GM18858 (cell line): ENCODE results near the gene TMEM52B.

Source experiments
- ATAC-seq: cut with Tn5 transposase; IDR thresholded peaks from one replicate; pipeline ENCODE4 v1.9.1; 2021; ENCODE audit not compliant: unreplicated experiment

TMEM52B gene

GRCh38 chr12:10178821-10179220 is at the start of gene TMEM52B:
TMEM52B (plus strand) TSS chr12:10179032; CDS start chr12:10179575, 543 bp downstream.
- no peak for ATAC-seq

DNA sequence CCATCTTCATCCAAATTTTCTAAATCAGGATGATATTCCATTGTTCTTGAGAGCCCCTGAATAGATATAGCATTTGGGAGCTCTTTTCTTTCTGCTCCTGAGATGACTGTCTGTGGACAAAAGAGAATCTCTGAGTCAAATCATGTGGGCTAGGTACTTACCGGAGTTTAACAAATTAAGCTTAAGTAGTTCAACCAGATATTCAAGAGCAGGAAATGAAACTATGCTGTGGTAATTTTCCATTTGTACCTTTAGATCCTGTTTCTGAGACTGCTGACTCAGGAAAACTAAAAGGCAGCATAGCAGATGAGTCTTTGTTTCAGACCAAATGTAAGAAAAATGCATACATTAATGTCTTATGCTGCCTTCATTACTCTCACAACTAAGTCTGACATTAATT is 48.8 kb upstream of the TMEM52B start, which contains the start of gene CLEC7A:
TSS of gene CLEC7A (minus strand) at position 158 of the 400 bp plus-strand sequence. CDS start at position 41, 117 bp downstream.
- ATAC-seq, result peak; percentile 92

GRCh38 chr12:10131111-10131690 is 47.6 kb upstream of the TMEM52B start:
- ATAC-seq, result no peak

DNA sequence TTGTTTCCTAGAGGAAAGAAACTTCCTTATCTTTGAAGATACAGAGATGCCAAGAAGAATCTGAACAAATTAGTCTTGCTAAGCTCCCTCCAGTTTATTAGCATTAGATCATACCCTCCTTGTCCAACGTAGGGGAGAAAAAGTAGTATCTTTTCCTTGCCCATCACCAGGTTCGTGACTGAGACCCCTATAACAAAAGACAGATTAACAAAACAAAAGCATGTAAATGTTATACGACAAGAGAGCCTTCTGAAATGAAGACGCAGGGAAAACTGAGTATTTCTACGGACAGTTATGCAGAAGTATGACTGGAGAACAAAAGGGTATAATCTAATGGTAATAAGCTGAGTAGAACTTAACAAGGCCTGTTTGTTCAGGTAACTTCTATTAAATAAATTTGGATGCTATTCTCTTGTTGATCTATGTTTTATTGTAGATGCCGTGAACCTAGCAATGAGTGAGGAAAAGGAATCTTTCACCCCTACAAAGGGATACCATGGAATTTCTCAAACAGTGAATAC is 45.9 kb upstream of the TMEM52B start:
- no peak for ATAC-seq

GRCh38 chr12:10135126-10135525 is 43.7 kb upstream of the TMEM52B start:
- no peak for ATAC-seq

GRCh38 chr12:10136637-10137205 is 42.1 kb upstream of the TMEM52B start:
- no peak for ATAC-seq

- ATAC-seq, result no peak
Measured at GRCh38 chr12:10140001-10140400, 38.8 kb upstream of the TMEM52B start.

DNA sequence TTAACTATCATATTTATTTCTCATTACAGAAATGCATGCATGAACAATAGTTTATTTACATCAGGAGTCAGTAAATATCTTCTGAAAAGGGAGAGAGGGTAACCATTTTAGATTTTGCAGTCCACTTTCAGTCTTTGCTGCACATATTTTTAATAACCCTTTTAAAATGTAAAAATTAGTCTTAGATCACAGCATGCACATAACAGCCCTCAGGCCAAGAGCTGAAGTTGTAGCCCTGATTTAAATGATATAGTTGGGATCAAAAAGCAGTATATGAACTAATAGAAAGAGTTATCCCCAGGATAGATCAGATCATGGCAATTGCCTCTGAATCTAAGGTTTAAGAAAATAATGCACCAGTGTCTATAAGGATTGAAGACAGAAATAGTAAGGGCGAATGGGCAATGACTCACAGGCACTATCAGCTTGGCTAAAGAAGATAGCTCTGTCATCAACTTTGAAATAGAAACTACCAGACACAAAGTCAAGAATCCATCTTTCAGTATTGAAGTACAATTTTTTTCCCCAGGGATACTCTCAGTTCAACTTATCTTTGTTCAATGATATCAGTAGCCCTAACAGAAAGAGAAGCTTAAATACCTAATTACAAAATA is 35.7 kb upstream of the TMEM52B start:
- no peak for ATAC-seq

- peak; percentile 79 for ATAC-seq
Measured at GRCh38 chr12:10147714-10148403, 31.0 kb upstream of the TMEM52B start.

GRCh38 chr12:10151621-10152020 is 27.2 kb upstream of the TMEM52B start:
- no peak for ATAC-seq

- no peak for ATAC-seq
Measured at GRCh38 chr12:10153271-10154144, 25.3 kb upstream of the TMEM52B start.

DNA sequence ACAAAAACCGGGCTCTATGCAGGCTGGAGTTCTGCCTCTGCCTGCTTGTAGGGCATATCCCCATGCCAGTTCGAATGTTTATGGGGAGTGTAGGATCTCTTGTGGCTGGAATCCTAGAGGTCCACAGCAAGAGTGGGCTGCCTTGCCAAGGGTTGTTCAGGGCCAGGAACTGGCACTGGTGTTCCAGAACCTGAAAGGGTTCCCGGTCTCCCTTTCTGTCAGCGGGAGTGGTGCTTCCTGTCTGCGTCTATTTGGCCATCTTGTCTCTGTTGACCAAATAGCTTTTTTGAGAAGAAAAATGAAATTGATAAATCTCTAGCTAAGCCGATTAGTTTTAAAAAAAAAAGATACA is 24.7 kb upstream of the TMEM52B start:
- no peak for ATAC-seq

GRCh38 chr12:10155966-10156365 is 22.9 kb upstream of the TMEM52B start:
- ATAC-seq, result no peak

DNA sequence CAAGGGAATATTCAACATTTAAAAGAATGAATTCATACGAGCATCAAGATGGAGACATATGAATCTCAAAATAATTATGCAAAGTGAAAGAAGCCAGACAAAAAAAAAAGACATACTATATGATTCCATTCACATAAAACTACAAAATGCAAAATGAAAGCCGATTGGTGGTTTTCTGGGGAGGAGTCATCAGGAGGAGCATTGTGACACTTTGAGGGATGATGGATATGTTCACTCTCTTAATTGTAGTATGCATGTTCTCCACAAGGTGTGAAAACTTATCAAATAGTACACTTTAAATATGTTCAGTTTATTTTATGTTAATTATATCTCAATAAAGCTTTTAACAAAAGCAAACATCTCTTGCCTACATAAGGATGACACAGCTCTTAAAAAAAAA is 20.4 kb upstream of the TMEM52B start:
- ATAC-seq, result no peak

- no peak for ATAC-seq
Measured at GRCh38 chr12:10159280-10159679, 19.6 kb upstream of the TMEM52B start.

DNA sequence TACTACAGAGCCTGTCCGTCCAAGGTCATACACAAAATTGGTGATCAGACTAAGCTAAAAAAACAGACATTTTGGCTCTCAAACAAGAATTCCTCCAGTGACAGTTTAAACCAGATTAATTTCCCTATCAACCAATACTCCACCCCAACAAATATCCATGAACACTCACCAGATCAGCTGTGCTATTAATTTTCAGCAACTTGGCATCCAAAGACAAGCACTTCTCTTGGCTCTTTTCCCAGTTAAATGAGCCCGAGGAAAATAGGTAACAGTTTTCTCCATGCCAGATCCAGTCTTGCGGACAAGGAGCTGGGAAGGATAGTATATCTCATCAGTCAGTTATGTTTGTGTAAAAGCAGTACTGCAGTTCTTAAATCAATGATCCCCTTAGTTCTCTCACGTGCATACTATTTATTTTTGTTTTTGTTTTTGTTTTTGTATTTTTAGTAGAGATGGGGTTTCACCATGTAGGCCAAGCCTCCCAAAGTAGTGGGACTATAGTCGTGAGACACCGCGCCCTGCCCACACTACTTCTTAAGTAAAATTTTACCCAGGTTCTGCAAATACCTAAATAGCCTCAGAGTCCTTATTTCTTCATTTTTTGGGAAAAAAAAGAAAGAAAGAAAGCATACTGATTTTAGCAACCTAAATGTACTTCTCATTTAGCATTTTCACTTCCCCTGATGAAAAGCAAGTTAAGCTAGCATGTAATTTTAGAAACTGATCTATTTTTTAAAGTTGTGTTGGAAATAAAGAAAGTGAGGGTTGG is 18.0 kb upstream of the TMEM52B start:
- no peak for ATAC-seq

DNA sequence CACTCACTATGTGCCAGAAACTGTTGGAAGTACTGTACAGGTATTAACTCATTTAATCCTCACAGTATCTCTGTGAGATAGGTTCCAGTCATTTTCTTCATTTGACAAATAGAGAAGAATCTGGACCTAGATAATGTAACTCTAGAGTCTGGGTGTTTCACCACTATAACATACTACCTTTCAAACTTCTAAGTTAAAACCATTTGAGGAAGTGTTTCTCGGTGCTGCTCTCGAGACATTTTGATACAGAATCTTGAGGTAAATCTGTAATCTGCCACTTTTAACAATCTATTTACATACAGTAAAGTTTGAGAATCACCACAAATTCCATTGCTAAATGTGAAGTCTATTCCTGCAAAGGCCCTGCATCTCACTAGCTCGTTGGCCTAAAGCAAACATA is 15.7 kb upstream of the TMEM52B start:
- ATAC-seq, result no peak

- no peak for ATAC-seq
Measured at GRCh38 chr12:10165421-10165820, 13.4 kb upstream of the TMEM52B start.

- no peak for ATAC-seq
Measured at GRCh38 chr12:10167599-10167998, 11.2 kb upstream of the TMEM52B start.

DNA sequence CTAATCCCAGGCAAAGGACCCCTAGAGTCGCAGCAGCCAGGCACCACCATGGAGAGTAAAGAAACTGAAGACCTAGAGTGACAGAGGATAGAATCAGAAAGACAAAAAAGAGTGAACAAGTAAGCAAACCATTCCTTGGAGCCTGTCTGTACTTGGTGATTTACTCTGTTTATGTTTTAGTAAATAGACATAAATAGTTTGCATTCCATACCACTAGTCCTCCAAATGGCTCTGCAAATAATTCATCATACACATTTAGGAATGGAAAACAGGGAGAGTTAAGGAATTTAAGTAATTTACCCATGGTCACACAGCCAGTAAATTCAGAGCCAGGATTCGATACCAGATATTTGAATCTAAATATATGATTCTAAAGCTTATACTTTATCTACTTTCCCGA is 9.7 kb upstream of the TMEM52B start:
- no peak for ATAC-seq
